ENCODE measurements around the gene ZDHHC3. TPM values are rescaled to one million over a fixed set of nuclear protein-coding genes. Genes with fewer than 3 reads are reported as not detected.

Gene ZDHHC3
- total RNA-seq, 1 experiment from 2014 or later = 94.7 TPM

DNA sequence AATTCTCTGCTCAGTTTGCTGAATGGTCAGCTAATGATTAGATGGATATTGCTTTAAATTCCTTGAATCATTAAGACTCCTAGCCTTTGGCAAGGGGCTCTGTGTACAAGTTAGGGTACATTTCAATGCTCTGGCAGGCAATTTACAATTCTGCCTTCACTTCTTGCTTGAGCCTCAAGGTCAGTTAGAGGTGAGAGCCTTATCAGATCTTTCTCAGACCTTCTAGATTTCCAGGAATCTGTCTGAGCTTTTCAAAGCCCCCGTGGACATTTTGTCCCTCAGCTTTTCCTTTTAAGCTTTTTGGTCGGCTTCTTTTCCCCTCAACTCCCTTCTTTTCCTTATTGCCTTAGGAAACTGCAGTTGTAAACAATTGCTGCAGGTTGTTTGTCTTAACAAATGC, 66.9 kb downstream of the ZDHHC3 start:
- Histone ChIP-seq H3K4me1 (ENCODE audit: insufficient read depth, low read length, poor library complexity, severe bottlenecking) (no peaks in the 10 kb centered on the region), H3K27me3 (replicated peaks; ENCODE audit: insufficient read depth, low read depth, low read length, poor library complexity) (no peaks in the 10 kb centered on the region), H3K36me3 (ENCODE audit: insufficient read depth, low read length, poor library complexity, severe bottlenecking) (no peaks in the 10 kb centered on the region), H3K4me3 (ENCODE audit: low read depth, low read length, poor library complexity, severe bottlenecking) (no peak overlapping the region), H3K27ac (ENCODE audit: low read depth, low read length, poor library complexity, severe bottlenecking) (no peak overlapping the region), H3K9me3 (ENCODE audit: low read depth, low read length, poor library complexity, severe bottlenecking) (no peaks in the 10 kb centered on the region)
- intact Hi-C loops (cut with micrococcal nuclease; ENCODE audit: unreplicated experiment) = no loop called here
- ChIA-PET CTCF (no interaction called here), POLR2A (ENCODE audit: low non-redundant PET) (no interaction called here)
- no peak for DNase-seq (ENCODE audit: low spot score)
- TF ChIP-seq EZH2 (IDR thresholded peaks at IDR 0.05; ENCODE audit: borderline replicate concordance, low read depth, low read length, poor library complexity, severe bottlenecking) = no peak
- TF ChIP-seq, protein P1, sequence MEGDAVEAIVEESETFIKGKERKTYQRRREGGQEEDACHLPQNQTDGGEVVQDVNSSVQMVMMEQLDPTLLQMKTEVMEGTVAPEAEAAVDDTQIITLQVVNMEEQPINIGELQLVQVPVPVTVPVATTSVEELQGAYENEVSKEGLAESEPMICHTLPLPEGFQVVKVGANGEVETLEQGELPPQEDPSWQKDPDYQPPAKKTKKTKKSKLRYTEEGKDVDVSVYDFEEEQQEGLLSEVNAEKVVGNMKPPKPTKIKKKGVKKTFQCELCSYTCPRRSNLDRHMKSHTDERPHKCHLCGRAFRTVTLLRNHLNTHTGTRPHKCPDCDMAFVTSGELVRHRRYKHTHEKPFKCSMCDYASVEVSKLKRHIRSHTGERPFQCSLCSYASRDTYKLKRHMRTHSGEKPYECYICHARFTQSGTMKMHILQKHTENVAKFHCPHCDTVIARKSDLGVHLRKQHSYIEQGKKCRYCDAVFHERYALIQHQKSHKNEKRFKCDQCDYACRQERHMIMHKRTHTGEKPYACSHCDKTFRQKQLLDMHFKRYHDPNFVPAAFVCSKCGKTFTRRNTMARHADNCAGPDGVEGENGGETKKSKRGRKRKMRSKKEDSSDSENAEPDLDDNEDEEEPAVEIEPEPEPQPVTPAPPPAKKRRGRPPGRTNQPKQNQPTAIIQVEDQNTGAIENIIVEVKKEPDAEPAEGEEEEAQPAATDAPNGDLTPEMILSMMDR (conservative IDR thresholded peaks at IDR 0.05; ENCODE audit: low read depth, low read length) = no peak
- no TSS peak for BruUV-seq (replicated peaks)

- no peak for DNase-seq (ENCODE audit: low spot score)
- ChIA-PET POLR2A (ENCODE audit: low non-redundant PET) (no interaction called here), CTCF (no interaction called here)
- no TSS peak for BruUV-seq (replicated peaks)
- intact Hi-C loops (cut with micrococcal nuclease; ENCODE audit: unreplicated experiment) = no loop called here
- TF ChIP-seq, protein P1 (conservative IDR thresholded peaks at IDR 0.05; ENCODE audit: low read depth, low read length) = no peak
- no peak for TF ChIP-seq EZH2 (IDR thresholded peaks at IDR 0.05; ENCODE audit: borderline replicate concordance, low read depth, low read length, poor library complexity, severe bottlenecking)
- Histone ChIP-seq H3K9me3 (ENCODE audit: low read depth, low read length, poor library complexity, severe bottlenecking) (no peaks in the 10 kb centered on the region), H3K4me3 (ENCODE audit: low read depth, low read length, poor library complexity, severe bottlenecking) (no peak overlapping the region), H3K27me3 (replicated peaks; ENCODE audit: insufficient read depth, low read depth, low read length, poor library complexity) (no peaks in the 10 kb centered on the region), H3K27ac (ENCODE audit: low read depth, low read length, poor library complexity, severe bottlenecking) (no peak overlapping the region), H3K36me3 (ENCODE audit: insufficient read depth, low read length, poor library complexity, severe bottlenecking) (no peaks in the 10 kb centered on the region), H3K4me1 (ENCODE audit: insufficient read depth, low read length, poor library complexity, severe bottlenecking) (no peaks in the 10 kb centered on the region)
These were observed 68.4 kb downstream of the ZDHHC3 start for GRCh38 chr3:44907612-44908011.

- CTCF ChIA-PET = no interaction called here
- no peak for TF ChIP-seq EZH2 (IDR thresholded peaks at IDR 0.05; ENCODE audit: borderline replicate concordance, low read depth, low read length, poor library complexity, severe bottlenecking)
- TF ChIP-seq, protein P1 (conservative IDR thresholded peaks at IDR 0.05; ENCODE audit: low read depth, low read length) = no peak
- Histone ChIP-seq H3K9me3 (ENCODE audit: low read depth, low read length, poor library complexity, severe bottlenecking) (no peaks in the 10 kb centered on the region), H3K4me1 (ENCODE audit: insufficient read depth, low read length, poor library complexity, severe bottlenecking) (no peaks in the 10 kb centered on the region), H3K27ac (ENCODE audit: low read depth, low read length, poor library complexity, severe bottlenecking) (no peak overlapping the region), H3K27me3 (replicated peaks; ENCODE audit: insufficient read depth, low read depth, low read length, poor library complexity) (no peaks in the 10 kb centered on the region), H3K36me3 (ENCODE audit: insufficient read depth, low read length, poor library complexity, severe bottlenecking) (no peaks in the 10 kb centered on the region), H3K4me3 (ENCODE audit: low read depth, low read length, poor library complexity, severe bottlenecking) (no peak overlapping the region)
- BruUV-seq (replicated peaks) = no TSS peak
- DNase-seq (ENCODE audit: low spot score) = no peak
- intact Hi-C loops (cut with micrococcal nuclease; ENCODE audit: unreplicated experiment) = no loop called here
- POLR2A ChIA-PET (ENCODE audit: low non-redundant PET) = no interaction called here
These were observed 69.0 kb downstream of the ZDHHC3 start for GRCh38 chr3:44906997-44907396.

Measured in A673 (cell line).